ENCODE data around the gene UBL4B.
A peak's percentile ranks its signal among the peaks of the same experiment; 100 is the strongest.

UBL4B gene

DNA sequence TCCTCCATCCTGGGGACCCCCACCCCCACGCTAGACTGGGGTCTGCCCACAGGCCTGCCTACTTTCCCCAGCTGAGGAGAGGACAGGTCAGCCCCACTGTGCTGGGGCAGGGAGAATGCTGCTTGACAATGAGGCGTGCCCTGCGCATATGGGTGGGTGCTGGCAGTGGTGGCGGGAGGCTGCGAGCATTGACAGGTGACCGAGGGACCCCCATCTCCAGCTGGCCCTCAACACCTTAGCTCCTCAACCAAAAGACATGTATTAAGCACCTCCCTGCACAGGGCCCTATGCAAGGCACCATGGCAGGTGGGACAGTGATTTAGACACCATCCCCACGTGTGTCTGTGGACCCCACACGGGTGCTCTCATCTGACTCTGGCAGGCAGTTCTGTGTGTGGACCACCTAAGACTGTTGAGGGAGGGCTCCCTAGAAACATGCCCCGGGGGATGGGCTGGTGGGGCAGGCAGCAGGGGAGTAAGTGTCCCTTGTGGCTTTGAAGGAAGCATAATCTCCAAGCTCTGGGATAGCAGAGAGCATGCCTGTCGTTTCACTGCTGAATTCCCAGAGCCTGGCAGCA, 23.4 kb upstream of the UBL4B start:
- DNase-seq (ENCODE audit: low spot score in 2 of 2) (no peak), ATAC-seq (replicated peaks; ENCODE audit: extremely low read depth, poor library complexity, severe bottlenecking) (no peak)
- Mint-ChIP-seq H3K4me3 (no peak overlapping the region), H3K27me3 (peaks cover 66% of the 10 kb centered on the region), H3K36me3 (ENCODE audit: insufficient read depth) (peaks cover 5% of the 10 kb centered on the region), H3K9me3 (no peaks in the 10 kb centered on the region), H3K27ac (ENCODE audit: low read depth) (no peak overlapping the region), H3K4me1 (peaks cover 11% of the 10 kb centered on the region)

DNA sequence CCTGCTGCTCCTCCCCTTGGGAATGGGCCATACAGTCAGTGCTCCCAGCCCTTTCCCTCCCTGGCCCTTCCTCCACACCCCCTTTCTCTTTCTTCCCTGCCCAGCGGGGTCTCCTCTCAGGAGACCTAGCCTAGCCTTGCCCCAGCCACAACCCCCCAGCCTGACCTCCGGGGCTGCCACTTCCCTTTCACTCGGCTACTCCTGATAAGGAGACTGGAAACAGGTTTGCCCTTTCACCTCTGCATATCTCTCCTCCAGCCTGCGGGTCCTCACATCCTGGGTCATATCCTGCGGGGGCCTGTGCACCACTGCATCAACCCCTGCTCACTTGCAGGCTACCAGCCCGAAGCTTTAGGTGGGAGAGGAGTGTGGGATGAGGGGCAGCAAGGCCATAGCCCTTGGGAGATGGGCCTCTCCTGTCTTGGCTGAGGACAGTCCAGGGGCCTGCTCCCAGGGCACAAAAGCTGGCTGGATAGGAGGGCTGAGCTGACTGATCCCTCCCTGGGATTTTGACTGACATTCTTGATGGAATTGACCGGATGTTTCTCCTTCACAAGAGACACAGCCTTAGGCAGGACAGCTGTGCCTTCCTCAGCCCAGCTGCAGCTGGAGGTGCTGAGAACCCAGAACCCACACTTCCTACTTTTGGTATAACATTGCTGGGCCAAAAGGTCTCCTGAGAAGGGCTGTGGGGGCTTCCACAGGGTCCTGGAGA, 22.5 kb upstream of the UBL4B start:
- H3K4me1 Mint-ChIP-seq = peaks cover 8% of the 10 kb centered on the region
- H3K4me3 Mint-ChIP-seq = no peak overlapping the region
- H3K9me3 Mint-ChIP-seq = no peaks in the 10 kb centered on the region
- H3K27ac Mint-ChIP-seq (ENCODE audit: low read depth) = no peak overlapping the region
- DNase-seq (ENCODE audit: low spot score in 2 of 2) (no peak), ATAC-seq (replicated peaks; ENCODE audit: extremely low read depth, poor library complexity, severe bottlenecking) (no peak)
- H3K36me3 Mint-ChIP-seq (ENCODE audit: insufficient read depth) = peaks cover 2% of the 10 kb centered on the region
- H3K27me3 Mint-ChIP-seq = peaks cover 57% of the 10 kb centered on the region

DNA sequence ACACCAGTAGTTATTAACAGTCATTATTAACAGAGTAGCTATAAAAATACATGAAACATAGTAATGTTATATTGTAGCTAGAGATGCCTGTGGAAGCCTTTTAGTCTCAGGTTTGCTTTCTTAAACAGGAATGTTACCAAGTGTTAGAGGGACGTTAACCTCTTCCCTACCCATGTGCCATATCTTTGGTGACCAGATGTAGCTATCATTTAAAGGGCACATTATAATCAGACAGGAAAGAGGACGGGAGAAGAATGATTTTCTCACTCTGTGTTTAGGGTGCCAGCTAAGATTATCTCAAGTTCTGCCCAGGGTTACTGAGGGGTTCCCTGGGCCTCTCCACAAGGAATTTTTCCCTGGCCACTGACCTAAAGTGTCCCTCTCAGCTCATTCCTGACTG, 20.9 kb upstream of the UBL4B start:
- Mint-ChIP-seq H3K9me3 (no peaks in the 10 kb centered on the region), H3K4me1 (peaks cover 8% of the 10 kb centered on the region), H3K27ac (ENCODE audit: low read depth) (no peak overlapping the region), H3K27me3 (peaks cover 53% of the 10 kb centered on the region), H3K36me3 (ENCODE audit: insufficient read depth) (peaks cover 2% of the 10 kb centered on the region), H3K4me3 (no peak overlapping the region)
- ATAC-seq (replicated peaks; ENCODE audit: extremely low read depth, poor library complexity, severe bottlenecking) (no peak), DNase-seq (ENCODE audit: low spot score in 2 of 2) (no peak)

DNA sequence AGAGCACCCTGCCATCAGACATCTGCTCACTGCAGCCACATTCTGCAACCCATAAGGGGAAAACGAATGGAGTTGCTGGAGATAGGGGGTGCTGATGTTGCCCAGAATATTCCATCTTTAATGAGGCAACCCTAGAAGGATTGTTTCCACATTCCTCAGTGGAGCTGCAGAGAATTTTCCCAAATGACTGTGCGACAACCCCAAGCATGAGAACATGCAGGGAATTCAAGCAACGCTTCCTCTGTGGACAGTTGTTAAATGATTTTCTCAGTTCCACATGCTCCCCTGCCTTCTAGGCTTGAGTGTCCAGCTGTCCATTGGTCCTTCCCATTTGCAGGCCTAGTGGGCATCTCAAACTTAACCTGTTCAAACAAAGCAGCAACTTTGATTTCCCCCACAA, 20.5 kb upstream of the UBL4B start:
- ATAC-seq (replicated peaks; ENCODE audit: extremely low read depth, poor library complexity, severe bottlenecking) = no peak
- H3K4me3 Mint-ChIP-seq = no peak overlapping the region
- peaks cover 2% of the 10 kb centered on the region for H3K36me3 Mint-ChIP-seq (ENCODE audit: insufficient read depth)
- H3K4me1 Mint-ChIP-seq = peaks cover 8% of the 10 kb centered on the region
- DNase-seq (ENCODE audit: low spot score in 2 of 2) = no peak
- no peak overlapping the region for H3K27ac Mint-ChIP-seq (ENCODE audit: low read depth)
- no peaks in the 10 kb centered on the region for H3K9me3 Mint-ChIP-seq
- H3K27me3 Mint-ChIP-seq = peaks cover 53% of the 10 kb centered on the region

DNA sequence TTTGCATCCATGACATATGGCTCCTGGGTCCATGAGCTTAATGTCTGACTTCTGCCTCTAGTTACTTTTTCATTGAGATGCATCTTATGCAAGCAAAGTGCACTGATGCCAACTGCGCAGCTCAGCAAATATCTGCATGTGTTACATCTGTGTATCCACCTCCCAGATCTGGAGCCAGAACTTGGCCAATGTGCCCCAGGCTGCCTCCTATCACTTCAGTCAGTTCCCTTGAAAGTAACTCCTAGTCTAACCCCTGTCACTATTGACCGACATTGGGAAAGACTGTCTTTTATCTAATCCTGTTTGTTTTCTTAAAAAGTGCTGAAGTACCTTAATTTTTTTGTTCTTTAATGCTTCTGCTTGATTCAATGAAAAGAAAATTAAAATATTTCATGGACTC, 19.3 kb upstream of the UBL4B start:
- DNase-seq (ENCODE audit: low spot score in 2 of 2) (no peak), ATAC-seq (replicated peaks; ENCODE audit: extremely low read depth, poor library complexity, severe bottlenecking) (no peak)
- no peak overlapping the region for H3K4me3 Mint-ChIP-seq
- H3K27ac Mint-ChIP-seq (ENCODE audit: low read depth) = no peak overlapping the region
- peaks cover 47% of the 10 kb centered on the region for H3K27me3 Mint-ChIP-seq
- peaks cover 2% of the 10 kb centered on the region for H3K36me3 Mint-ChIP-seq (ENCODE audit: insufficient read depth)
- no peaks in the 10 kb centered on the region for H3K9me3 Mint-ChIP-seq
- H3K4me1 Mint-ChIP-seq = peaks cover 5% of the 10 kb centered on the region

DNA sequence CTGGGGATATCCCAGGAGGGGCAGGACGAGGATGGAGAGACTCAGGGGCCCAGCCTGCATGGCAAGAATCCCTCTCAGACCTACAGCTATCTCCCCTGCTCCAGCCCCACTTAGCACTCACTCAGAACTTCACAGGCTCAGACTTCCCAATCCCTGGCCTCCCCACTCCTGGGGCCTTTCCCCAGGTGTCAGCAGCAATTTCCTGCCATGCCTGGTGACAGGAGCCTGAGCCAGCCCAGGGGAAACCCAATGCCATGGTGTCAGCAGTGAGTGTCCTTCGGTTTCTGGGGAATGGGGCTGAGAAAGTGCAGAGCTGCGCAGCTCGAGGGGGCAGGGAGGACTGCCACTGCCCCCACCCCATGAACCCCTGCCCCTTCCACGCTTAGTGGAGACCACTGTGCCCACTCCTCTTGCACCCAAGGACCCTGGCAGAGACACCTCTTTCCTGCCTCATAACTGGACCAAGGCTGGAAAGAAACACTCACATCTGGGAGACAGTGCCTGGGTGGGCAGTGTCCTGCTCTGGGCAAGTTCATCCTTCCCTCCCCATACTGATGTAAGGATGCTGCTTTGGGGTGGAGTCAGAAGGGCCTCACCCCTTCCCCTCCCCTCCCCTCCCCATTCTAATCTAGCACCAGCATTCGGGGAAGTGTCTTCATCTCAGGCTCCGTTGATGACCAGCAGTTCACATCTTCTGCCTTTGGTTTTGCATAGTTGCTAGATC, 17.1 kb upstream of the UBL4B start:
- no peaks in the 10 kb centered on the region for H3K9me3 Mint-ChIP-seq
- H3K27ac Mint-ChIP-seq (ENCODE audit: low read depth) = no peak overlapping the region

DNA sequence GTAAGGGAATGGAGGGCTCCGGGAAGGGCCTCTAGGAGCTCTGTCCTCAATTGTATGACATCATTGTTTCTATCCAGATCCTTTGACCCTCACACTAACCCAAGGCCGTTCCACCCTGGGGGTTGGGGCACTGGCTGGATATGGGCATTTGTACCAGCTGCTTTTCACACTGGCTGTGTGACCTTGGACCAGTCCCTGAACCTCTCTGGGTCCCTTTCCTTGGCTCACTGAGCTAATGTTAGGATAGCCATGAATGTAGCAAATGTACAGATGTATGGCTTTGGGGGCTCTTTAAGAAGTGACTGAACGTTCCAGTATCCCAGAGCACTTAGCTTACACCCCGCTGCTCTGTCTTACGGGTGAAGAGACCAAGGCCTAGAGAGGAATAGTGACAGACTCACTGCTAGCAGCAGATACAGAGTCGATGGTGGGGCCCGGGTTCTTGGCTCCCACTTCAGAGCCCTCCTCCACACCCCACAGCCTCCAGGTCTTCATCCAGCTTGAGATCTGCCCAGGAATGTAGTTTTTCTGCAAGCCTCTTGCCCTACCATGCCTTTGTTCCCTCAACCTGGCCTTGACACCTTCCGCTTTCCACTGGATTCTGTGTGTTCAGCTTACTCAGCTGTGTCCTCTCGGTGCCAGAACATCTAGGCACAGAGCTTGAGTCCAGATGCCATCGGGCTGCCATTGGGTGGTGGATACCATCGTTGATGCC, 14.6 kb upstream of the UBL4B start:
- Mint-ChIP-seq H3K4me3 (no peak overlapping the region), H3K4me1 (no peaks in the 10 kb centered on the region), H3K27ac (ENCODE audit: low read depth) (no peak overlapping the region), H3K27me3 (peaks cover 34% of the 10 kb centered on the region), H3K9me3 (no peaks in the 10 kb centered on the region), H3K36me3 (ENCODE audit: insufficient read depth) (peaks cover 2% of the 10 kb centered on the region)
- DNase-seq (ENCODE audit: low spot score in 2 of 2) = no peak
- no peak for ATAC-seq (replicated peaks; ENCODE audit: extremely low read depth, poor library complexity, severe bottlenecking)

More for the DNA sequence above, 17.1 kb upstream of the UBL4B start:
- DNase-seq (ENCODE audit: low spot score in 2 of 2) (no peak), ATAC-seq (replicated peaks; ENCODE audit: extremely low read depth, poor library complexity, severe bottlenecking) (no peak)
- no peak overlapping the region for H3K4me3 Mint-ChIP-seq
- peaks cover 42% of the 10 kb centered on the region for H3K27me3 Mint-ChIP-seq
- H3K36me3 Mint-ChIP-seq (ENCODE audit: insufficient read depth) = peaks cover 2% of the 10 kb centered on the region
- no peaks in the 10 kb centered on the region for H3K4me1 Mint-ChIP-seq

DNA sequence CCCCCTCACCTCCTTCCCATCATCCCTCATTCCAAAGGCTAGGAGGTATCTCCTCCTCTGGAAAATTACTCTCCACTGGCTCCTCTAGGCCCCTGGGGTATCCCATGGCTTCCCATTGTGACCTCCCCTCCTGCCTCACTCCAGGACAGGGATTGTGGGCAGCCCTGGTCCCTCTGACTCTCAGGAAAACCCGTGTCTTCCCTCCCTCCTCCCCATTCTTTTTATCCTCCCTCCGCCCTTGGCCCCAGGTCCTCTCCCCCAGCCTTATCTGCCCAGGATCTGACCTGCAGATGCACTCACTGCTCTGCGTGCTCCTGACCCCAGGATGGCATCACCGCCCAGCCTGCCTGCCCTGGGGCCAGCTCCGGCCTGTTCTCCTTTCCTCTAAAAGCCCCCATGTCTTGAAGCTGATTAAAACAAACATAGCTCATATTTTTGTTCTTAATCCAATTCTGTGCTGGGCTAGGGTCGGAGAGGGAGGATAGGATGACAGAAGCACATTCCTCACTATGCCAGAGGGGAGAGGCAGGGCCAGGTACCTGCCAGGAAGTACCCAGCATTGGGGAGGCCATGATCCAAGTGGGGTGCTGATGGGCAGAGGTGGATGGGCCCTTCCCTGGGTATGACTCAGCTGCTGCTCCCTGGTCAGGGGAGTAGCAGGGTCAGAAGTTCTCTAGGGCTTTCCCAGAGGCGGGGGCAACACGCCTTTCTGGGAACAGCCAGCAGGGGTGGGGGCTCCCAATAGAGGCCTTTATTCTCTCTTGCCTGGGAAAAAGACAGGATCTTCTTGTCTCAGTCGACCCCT, 13.8 kb upstream of the UBL4B start:
- Mint-ChIP-seq H3K4me1 (no peaks in the 10 kb centered on the region), H3K4me3 (no peak overlapping the region)
- no peak for ATAC-seq (replicated peaks; ENCODE audit: extremely low read depth, poor library complexity, severe bottlenecking)

DNA sequence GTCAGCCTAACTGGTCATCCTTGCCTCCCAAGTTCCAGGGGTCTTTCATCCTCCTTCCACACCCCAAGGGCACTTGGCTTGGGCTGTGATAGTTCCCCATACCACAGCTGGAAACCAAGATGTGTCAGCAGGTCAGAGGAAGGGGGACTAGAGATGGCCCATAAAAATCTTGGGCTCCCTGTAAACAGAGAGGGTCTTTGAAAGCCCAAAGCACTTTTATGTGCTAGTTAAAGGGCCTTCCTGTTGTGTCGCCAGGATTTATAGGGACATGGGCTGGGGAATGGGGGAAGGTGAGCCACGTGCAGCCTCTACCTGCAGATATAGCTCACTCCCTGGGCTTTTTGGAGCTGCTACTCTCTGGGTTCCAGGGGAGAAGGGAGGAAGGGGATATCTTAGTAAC, 11.9 kb upstream of the UBL4B start:
- ATAC-seq (replicated peaks; ENCODE audit: extremely low read depth, poor library complexity, severe bottlenecking) (no peak), DNase-seq (ENCODE audit: low spot score in 2 of 2) (no peak)
- Mint-ChIP-seq H3K36me3 (ENCODE audit: insufficient read depth) (no peaks in the 10 kb centered on the region), H3K4me3 (no peak overlapping the region), H3K27ac (ENCODE audit: low read depth) (no peak overlapping the region), H3K27me3 (peaks cover 29% of the 10 kb centered on the region), H3K4me1 (no peaks in the 10 kb centered on the region), H3K9me3 (no peaks in the 10 kb centered on the region)

More for the DNA sequence above, 13.8 kb upstream of the UBL4B start:
- H3K27me3 Mint-ChIP-seq = peaks cover 31% of the 10 kb centered on the region
- no peaks in the 10 kb centered on the region for H3K36me3 Mint-ChIP-seq (ENCODE audit: insufficient read depth)
- DNase-seq (ENCODE audit: low spot score in 2 of 2) = no peak
- no peaks in the 10 kb centered on the region for H3K9me3 Mint-ChIP-seq
- H3K27ac Mint-ChIP-seq (ENCODE audit: low read depth) = no peak overlapping the region

DNA sequence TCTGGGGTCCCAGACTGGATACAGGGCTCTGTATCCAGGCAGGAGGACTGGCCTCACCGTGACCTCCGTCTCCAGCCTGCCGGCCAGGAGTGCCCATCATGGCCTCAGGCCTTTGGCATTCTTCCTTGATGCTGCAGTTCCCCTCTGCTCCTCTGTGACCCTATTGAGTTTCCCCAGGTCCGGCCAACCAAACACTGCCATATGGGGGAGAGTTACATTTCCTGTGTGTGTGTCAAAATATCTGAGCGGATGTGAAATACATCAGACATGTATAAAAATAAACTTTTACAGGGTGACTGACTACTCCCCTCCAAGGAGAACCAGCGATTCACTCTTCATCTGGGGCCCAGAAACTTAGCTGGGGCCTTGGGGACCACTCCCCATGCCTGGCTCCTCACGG, 10.2 kb upstream of the UBL4B start:
- H3K9me3 Mint-ChIP-seq = no peaks in the 10 kb centered on the region
- H3K36me3 Mint-ChIP-seq (ENCODE audit: insufficient read depth) = peaks cover 2% of the 10 kb centered on the region
- no peaks in the 10 kb centered on the region for H3K4me1 Mint-ChIP-seq
- no peak overlapping the region for H3K4me3 Mint-ChIP-seq
- DNase-seq (ENCODE audit: low spot score in 2 of 2) = no peak
- H3K27ac Mint-ChIP-seq (ENCODE audit: low read depth) = no peak overlapping the region
- ATAC-seq (replicated peaks; ENCODE audit: extremely low read depth, poor library complexity, severe bottlenecking) = no peak
- peaks cover 15% of the 10 kb centered on the region for H3K27me3 Mint-ChIP-seq

DNA sequence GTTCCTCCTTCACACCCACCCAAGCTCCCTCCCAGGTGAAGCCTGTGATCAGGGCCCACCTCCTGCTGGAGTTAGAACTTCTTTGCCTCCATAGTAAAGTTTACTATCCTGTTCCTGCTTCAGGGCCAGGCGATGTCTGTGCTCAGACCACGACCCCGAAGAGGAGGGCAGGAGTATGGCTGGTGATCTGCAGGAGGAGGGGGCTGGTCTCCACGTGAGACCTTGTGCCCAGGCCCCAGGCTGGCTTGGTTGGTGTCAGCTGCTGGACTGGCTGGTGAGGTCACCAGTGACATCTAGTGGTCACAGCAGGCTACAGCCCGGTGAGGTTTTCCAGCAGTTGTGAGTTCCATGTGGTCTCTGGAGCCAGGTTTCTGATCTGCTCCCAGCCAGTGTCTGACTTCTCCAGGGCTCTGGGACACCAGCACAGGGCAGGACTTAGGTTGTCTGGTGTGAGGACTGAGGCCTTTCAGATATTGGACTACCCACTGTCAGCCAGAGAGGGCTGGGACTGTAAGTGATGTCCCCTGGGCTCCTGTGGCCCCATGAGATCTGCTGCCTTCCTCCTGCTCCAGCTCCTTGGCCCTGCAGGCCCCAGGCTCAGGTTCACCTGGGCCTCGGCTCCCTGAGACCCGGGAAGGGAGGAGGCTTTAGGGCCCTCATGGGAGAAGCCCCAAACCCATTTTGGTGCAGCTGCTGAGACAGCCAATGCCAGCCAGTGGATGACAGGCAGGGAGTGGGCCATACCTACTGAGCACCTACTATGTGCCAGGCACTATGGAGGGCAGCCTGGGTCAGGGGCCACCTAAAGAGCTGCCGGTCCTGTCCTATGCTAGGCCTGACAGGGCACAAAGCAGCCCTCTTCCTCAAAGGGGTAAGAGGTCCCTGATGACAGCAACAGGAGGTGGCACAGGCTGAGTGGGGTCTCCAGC, 6.0 kb upstream of the UBL4B start:
- H3K4me1 Mint-ChIP-seq = no peaks in the 10 kb centered on the region
- peak; percentile 58 for ATAC-seq (replicated peaks; ENCODE audit: extremely low read depth, poor library complexity, severe bottlenecking)
- H3K4me3 Mint-ChIP-seq = no peak overlapping the region
- H3K27me3 Mint-ChIP-seq = peaks cover 37% of the 10 kb centered on the region
- peaks cover 2% of the 10 kb centered on the region for H3K36me3 Mint-ChIP-seq (ENCODE audit: insufficient read depth)
- H3K27ac Mint-ChIP-seq (ENCODE audit: low read depth) = no peak overlapping the region
- H3K9me3 Mint-ChIP-seq = no peaks in the 10 kb centered on the region
- peak; percentile 33 to 39 for DNase-seq (ENCODE audit: low spot score in 2 of 2)

Measured in central memory CD8-positive, alpha-beta T cell (primary cell).